Glutamatergic neuron (in vitro differentiated cells): ENCODE measurements around the gene BLOC1S3. TPM values are rescaled to one million over a fixed set of nuclear protein-coding genes. Genes with fewer than 3 reads are reported as not detected.

ENCODE experiments used
- DNase-seq: peaks from one replicate; pipeline ENCODE4 v3.0.0; 2022
- H3K27ac Mint-ChIP-seq: one replicate; pipeline ENCODE4 v1.8.0; 2020; ENCODE audit warnings: mild to moderate bottlenecking, mixed read lengths, inconsistent platforms; ENCODE audit not compliant: unreplicated experiment
- H3K27me3 Mint-ChIP-seq: one replicate; pipeline ENCODE4 v1.8.0; 2020; ENCODE audit warnings: mild to moderate bottlenecking, moderate library complexity, mixed read lengths, inconsistent platforms; ENCODE audit not compliant: unreplicated experiment
- H3K36me3 Mint-ChIP-seq: one replicate; pipeline ENCODE4 v1.8.0; 2020; ENCODE audit warnings: mild to moderate bottlenecking, mixed read lengths, inconsistent platforms; ENCODE audit not compliant: unreplicated experiment
- H3K4me1 Mint-ChIP-seq: one replicate; pipeline ENCODE4 v1.8.0; 2020; ENCODE audit warnings: mild to moderate bottlenecking, low read depth, mixed read lengths, inconsistent platforms; ENCODE audit not compliant: unreplicated experiment
- H3K4me3 Mint-ChIP-seq: one replicate; pipeline ENCODE4 v1.8.0; 2020; ENCODE audit warnings: mild to moderate bottlenecking, mixed read lengths, inconsistent platforms; ENCODE audit not compliant: unreplicated experiment
- H3K9me3 Mint-ChIP-seq: one replicate; pipeline ENCODE4 v1.8.0; 2020; ENCODE audit warnings: mild to moderate bottlenecking, moderate library complexity, mixed read lengths, inconsistent platforms; ENCODE audit not compliant: unreplicated experiment
- total RNA-seq: library from RNA; stranded (reverse); fragmentation: NEBNext Ultra II Directional; extraction: Animal tissue kit (Norgen Biotek cat#: 25700); gene quantifications from one replicate; pipeline ENCODE4 v1.2.1, GENCODE V29; 2021; ENCODE audit not compliant: unreplicated experiment
- TF ChIP-seq, protein P1 (sequence below): fragments of 200-600 bp; sonication (generic); IDR thresholded peaks from one replicate; pipeline ENCODE4 v1.5.0; 2021; ENCODE audit not compliant: partially characterized antibody, unreplicated experiment

Gene BLOC1S3
- total RNA-seq, 1 donor from 2014 or later = 8.1 TPM

- Mint-ChIP-seq H3K27me3 (peaks cover 13% of the 10 kb centered on the region), H3K36me3 (no peaks in the 10 kb centered on the region), H3K4me3 (no peak overlapping the region), H3K27ac (no peak overlapping the region), H3K9me3 (peaks cover 18% of the 10 kb centered on the region), H3K4me1 (peaks cover 8% of the 10 kb centered on the region)
- no peak for DNase-seq
- TF ChIP-seq, protein P1, sequence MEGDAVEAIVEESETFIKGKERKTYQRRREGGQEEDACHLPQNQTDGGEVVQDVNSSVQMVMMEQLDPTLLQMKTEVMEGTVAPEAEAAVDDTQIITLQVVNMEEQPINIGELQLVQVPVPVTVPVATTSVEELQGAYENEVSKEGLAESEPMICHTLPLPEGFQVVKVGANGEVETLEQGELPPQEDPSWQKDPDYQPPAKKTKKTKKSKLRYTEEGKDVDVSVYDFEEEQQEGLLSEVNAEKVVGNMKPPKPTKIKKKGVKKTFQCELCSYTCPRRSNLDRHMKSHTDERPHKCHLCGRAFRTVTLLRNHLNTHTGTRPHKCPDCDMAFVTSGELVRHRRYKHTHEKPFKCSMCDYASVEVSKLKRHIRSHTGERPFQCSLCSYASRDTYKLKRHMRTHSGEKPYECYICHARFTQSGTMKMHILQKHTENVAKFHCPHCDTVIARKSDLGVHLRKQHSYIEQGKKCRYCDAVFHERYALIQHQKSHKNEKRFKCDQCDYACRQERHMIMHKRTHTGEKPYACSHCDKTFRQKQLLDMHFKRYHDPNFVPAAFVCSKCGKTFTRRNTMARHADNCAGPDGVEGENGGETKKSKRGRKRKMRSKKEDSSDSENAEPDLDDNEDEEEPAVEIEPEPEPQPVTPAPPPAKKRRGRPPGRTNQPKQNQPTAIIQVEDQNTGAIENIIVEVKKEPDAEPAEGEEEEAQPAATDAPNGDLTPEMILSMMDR = no peak
Measured at GRCh38 chr19:45150751-45151281, 27.8 kb upstream of the BLOC1S3 start.

- no peak for DNase-seq
- Mint-ChIP-seq H3K4me1 (peaks cover 8% of the 10 kb centered on the region), H3K4me3 (no peak overlapping the region), H3K27ac (no peak overlapping the region), H3K27me3 (peaks cover 13% of the 10 kb centered on the region), H3K9me3 (peaks cover 18% of the 10 kb centered on the region), H3K36me3 (no peaks in the 10 kb centered on the region)
- TF ChIP-seq, protein P1 = no peak
Measured at GRCh38 chr19:45151320-45151719, 27.3 kb upstream of the BLOC1S3 start.

DNA sequence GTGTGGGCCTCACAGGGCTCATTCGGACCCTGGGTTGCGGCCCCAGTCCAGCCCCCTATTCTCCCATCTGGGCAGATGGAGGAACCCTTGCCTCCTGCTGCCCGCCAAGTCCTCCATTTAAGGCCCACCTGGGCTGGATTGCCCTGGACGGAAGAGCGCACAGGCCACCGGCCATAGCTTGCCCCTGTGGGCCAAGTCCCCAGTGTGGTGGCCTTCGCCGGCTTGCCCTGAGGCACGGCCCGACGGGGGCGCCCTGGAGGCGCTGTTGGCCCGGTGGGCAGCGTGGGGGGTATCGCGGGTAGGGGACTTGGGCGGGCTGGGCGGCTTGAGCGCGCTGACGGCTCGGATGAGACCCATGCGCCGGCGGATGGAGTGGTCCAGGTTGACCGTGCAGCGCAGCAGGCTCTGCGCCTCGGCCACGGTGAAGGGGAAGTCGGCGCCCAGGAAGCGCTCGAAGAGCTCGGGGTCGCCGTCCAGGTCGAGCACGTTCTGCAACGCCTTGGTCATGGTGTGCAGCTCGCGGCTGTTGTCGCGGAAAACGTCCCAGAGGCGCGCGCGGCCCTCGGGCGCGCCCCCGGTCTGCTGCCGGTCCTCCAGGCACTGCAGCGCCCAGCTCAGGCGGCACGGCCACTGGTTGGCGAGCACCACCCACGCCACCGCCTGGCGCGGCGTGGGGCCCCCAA is 26.6 kb upstream of the BLOC1S3 start:
- H3K9me3 Mint-ChIP-seq = peaks cover 19% of the 10 kb centered on the region
- H3K36me3 Mint-ChIP-seq = no peaks in the 10 kb centered on the region
- no peak overlapping the region for H3K27ac Mint-ChIP-seq
- peaks cover 8% of the 10 kb centered on the region for H3K4me1 Mint-ChIP-seq
- no peak overlapping the region for H3K4me3 Mint-ChIP-seq
- TF ChIP-seq, protein P1 = no peak
- no peak for DNase-seq
- peaks cover 13% of the 10 kb centered on the region for H3K27me3 Mint-ChIP-seq

GRCh38 chr19:45152504-45153338 is 25.9 kb upstream of the BLOC1S3 start:
- Mint-ChIP-seq H3K27me3 (peaks cover 15% of the 10 kb centered on the region), H3K4me3 (peak overlapping the region; percentile 38), H3K4me1 (peaks cover 8% of the 10 kb centered on the region)

More at GRCh38 chr19:45152504-45153338, 25.9 kb upstream of the BLOC1S3 start:
- Mint-ChIP-seq H3K36me3 (no peaks in the 10 kb centered on the region), H3K27ac (no peak overlapping the region), H3K9me3 (peaks cover 18% of the 10 kb centered on the region)
- peak; percentile 69 for DNase-seq
- TF ChIP-seq, protein P1 = no peak
